Myocyte (in vitro differentiated cells): ENCODE measurements around the gene TRIM41. TPM values are rescaled to one million over a fixed set of nuclear protein-coding genes. Genes with fewer than 3 reads are reported as not detected.
"Not testable (repeated sequence)": the region's sequence is repeated elsewhere in the genome, so short reads cannot be mapped to it uniquely, and the experiment has no call there.

Experiments used
- DNase-seq: peaks from one replicate; pipeline ENCODE4 v3.0.0-alpha.2; 2012; ENCODE audit warnings: low read depth
- polyA plus RNA-seq: library from polyadenylated mRNA; unstranded; fragments of >200 nt; gene quantifications from one replicate; pipeline ENCODE4 v1.2.1, GENCODE V29; 2012; ENCODE audit warnings: missing spikeins
- total RNA-seq: library from RNA; depleted of rRNA; stranded (reverse); fragments of >200 nt; gene quantifications from 2 replicates; pipeline ENCODE4 v1.2.3, GENCODE V29; 2014

Gene TRIM41
- 13.4 and 13.8 TPM in 2 replicates for total RNA-seq
- 37.3 TPM for polyA plus RNA-seq

- DNase-seq: peak; percentile 98
These were observed at the start of gene TRIM41 for GRCh38 chr5:181223058-181223728. Gene TRIM41, plus strand, starts transcription at chr5:181223281. Its CDS starts 719 bp downstream, at chr5:181224000.

GRCh38 chr5:181173420-181174342 lies 49.4 kb upstream of the TRIM41 start:
- no peak for DNase-seq

GRCh38 chr5:181176254-181176952 lies 46.7 kb upstream of the TRIM41 start:
- DNase-seq: no peak

DNA sequence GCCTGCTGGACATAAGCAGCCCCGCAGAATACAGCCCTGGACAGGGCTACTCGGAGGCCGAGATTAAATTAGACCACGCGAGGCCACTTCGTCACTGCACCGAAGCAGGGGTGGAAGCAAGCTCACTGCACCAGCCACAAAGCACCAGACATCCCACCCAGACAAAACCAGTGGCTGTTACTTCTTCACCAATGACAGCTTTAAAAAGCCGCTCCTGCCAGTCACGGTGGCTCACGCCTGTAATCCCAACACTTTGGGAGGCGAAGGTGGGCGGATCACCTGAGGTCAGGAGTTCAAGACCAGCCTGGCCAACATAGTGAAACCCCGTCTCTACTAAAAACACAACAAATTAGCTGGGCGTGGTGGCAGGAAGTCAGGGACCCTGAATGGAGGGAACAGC lies 45.5 kb upstream of the TRIM41 start:
- not testable (repeated sequence) for DNase-seq

DNA sequence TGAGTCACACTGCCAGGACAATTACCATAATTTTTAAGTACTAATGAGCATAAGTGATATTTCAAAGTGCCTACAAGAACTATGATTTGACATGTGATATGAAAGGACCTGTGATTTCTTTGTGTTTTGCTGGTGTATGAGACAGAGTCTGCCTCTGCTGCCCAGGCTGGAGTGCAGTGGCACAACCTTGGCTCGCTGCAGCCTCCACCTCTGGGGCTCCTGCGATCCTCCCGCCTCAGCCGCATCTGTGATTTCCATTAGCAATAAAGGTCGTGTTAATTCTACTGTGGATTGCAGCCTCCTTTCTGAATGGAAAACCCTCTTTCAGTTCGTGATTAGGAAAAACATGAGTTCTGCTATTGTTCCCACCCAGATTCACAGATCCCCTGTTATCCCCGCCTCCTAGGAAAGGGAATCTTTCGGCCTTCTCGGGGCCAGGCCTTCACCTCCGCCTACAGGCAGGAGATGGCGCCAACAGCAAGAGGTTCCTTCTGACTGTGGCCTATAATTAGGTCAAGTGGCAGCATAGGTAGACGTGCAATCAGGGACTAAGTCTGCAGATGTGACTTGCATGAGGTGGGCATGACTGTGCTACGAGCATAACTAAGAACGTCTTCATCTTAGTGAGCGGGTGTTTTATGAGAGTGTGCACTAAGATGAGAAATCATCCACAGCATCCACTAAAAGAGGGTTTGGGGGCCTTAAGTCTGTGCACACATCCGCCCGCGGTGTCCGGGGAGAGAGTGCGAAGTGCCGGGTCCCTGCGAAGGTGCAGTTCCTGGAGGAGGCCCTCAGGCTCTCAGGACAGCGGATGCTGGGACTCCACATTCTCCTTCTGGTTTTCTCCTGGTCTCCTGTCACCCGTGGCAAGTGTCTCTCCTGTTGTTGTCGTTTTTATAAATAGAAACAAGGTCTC lies 41.2 kb upstream of the TRIM41 start:
- peak; percentile 63 for DNase-seq

DNA sequence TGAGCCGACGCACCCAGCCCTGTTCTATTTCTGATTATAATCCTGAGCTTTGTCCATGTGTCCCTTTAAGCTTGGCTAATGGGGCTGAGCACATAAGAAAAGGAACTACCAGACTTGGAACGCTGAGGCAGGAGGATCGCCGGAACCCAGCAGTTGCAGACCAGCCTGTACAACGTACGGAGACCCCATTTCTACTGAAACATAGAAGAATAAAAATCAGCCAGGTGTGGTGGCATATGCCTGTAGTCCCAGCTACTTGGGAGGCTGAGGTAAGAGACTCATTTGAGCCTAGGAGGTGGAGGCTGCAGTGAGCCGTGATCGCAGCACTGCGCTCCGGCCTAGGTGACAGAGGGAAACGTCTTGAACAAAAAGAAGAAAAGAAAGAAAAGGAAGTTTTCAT lies 40.4 kb upstream of the TRIM41 start:
- DNase-seq: no peak

- DNase-seq: no peak
These were observed 38.2 kb upstream of the TRIM41 start for GRCh38 chr5:181184845-181185216.

DNA sequence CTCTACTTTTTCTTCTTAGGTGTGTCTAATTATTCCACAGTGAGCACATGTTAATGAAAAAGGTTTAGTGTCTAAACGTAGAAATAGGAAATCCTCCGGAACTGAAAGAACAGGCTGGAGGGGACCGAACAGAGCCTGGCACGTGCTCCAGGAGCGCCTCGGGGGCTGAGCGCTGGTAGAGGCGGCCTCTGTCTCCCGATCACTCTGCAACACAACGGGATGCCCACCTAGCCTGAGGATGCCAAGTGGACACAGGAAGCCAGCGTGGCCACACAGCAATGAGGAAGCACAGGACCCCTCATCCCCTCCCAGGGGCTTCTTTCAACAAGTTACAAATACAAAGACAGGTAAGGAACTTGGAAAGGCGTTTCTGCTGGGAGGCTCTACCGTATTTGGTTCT lies 37.5 kb upstream of the TRIM41 start:
- DNase-seq: no peak

GRCh38 chr5:181186022-181186421 lies 37.1 kb upstream of the TRIM41 start:
- DNase-seq: no peak

DNA sequence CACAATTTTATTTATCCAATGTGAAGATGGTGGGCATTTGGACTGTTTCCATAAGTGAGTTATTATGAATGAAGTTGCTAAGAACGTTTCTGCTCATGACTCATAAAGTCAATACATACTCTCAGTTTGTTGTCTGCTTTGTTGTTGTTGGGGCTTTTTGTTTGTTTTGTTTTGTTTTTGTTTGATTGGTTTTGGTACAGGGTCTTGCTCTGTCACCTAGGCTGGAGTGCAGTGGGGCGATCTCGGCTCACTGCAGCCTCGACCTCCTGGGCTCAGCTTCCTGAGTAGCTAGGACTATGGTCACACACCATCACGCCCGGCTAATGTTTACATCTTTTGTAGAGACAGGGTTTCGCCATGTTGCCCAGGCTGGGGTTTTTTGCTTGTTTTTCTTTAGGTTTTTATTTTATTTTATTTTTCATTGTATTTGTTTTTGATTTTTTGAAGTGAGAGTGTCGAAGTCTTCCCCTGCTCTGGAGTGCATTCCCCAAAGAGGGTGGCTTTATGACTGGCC lies 36.0 kb upstream of the TRIM41 start:
- DNase-seq: no peak

DNA sequence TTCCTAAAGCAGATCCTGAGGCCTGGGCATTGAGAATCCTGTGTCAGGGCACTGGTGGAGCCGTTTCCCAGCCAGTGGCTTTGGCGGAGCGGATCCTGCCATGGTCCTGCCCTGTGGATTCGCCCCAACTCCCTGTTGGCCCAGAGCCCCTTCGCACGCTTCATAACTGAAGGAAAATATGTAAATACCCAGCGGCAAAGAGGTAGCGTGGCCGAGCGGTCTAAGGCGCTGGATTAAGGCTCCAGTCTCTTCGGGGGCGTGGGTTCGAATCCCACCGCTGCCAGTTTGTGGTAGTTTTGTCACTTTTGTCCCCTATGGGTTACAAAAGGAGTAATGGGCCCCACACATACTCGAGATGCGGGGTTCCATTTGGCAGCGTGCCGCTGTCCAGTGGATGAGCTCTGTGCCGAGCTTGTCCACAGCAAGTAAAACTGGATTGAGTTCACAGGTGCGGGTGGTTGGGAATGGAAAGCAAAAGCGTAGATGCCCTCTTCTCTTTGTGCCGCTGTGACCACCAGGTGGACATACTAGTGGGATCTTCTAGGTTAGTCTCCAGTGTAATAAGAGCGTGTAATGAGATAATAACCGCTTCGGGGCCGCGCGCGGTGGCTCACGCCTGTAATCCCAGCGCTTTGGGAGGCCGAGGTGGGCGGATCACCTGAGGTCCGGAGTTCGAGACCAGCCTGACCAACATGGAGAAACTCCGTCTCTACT lies 35.4 kb upstream of the TRIM41 start:
- DNase-seq: peak; percentile 70

DNA sequence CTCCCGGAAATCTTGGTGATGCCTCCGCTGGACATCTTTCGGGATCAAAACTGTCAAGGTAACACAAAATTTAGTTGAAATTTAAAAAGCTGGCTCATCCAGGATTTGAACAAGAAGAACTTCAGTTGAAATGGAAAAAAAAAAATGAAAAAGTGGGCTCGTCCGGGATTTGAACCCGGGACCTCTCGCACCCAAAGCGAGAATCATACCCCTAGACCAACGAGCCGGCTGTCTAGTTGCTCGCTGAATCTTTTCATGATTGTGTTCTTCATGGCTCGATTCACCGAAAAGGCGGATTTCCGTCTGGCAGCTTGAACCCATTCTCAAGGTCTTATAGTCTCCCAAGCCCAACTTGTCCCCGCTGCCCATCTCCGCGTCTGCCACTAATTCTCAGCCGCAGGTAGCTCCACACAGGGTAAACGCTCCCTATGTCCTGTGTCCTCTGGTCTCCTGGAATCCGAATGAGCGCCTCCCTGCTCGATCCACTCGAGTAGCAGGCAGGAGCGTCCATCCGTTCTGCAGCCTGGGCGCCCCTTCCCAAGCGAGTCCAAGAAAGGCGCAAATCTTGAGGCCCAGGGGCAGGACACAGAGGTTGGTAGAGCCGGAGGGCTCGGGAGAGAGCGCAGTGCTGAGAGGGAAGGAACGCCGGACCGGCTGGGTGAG lies 34.2 kb upstream of the TRIM41 start:
- DNase-seq: peak; percentile 81

DNA sequence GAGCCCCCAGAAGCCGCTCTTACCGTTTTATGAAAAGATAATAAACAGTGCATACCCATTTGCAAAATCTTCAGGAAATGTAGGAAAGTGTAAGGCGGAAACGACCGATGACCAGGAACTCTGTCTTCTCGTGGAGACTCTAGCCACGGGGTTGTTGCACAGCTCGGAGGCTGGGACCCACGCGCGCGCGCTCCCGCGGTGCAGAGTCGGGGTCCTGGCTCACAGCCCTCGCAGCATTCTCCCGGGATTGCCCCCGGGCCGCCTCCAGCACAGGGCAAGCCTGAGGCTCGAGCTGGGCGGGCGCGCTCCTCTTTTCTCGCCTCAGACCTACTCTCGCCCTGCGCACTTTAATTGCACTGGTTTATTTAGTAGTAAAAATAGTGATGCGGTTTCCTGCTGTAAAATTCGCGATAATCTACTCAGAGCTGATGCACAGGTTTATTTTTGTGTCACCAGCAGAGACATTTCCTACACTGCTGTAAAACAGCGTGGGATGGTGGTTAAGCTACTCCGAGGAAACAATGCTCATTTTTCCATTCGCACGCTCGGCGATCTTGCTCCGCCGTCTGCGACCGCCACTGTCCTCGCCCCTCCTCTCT lies 33.6 kb upstream of the TRIM41 start:
- peak; percentile 26 for DNase-seq

GRCh38 chr5:181189962-181190710 lies 32.9 kb upstream of the TRIM41 start:
- DNase-seq: no peak

- DNase-seq: peak; percentile 67
These were observed 32.2 kb upstream of the TRIM41 start for GRCh38 chr5:181190711-181191525.

DNA sequence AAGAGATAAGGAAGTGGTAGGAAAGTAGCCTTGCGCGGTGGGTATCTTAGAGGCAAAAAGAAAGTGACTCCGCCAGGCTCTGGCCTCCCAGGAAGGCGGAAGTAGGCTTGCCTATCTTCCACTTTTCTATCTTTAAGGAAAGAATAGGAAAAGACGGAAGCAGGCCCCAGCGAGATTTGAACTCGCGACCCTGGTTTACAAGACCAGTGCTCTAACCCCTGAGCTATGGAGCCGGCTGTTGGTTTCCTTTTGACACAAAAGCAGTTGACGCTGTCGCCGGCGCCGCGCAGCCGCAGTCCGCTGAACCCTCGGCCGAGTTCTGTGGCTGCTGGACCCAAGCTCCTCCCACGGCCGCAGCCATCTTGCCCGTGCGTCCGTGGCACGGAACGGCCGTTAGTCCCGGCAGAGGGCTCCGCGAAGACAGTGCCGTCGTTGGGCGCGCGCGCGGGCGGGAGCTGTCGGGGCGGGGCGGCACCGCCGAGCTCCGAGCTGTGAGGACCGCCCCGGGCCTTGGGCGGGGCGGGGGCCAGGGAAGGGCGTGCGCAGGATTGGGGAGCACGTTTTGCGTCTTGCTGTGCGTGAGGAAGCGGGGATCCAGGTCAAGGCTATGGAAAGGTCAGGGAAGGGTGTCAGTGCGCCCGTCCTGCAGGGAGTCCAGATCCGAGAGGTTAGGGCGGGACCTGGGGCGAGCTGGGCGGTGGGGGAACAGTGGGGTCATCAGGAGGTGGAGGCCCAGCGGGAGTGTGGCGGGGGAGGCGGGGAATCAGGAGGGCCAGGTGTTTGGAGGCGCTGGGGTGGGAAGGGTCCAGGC lies 31.4 kb upstream of the TRIM41 start:
- DNase-seq: peak; percentile 96
